IPS-18c (cell line): Measurements from ENCODE around the gene STARD6.
"Not testable (repeated sequence)": the region's sequence is repeated elsewhere in the genome, so short reads cannot be mapped to it uniquely, and the experiment has no call there.

Experiments
- H3K4me3 ChIP-seq: 2 replicates; pipeline ENCODE4 v1.7.0; 2013; ENCODE audit warnings: low read depth, mild to moderate bottlenecking, low read length, moderate library complexity; ENCODE audit not compliant: insufficient read depth
- H3K9me3 ChIP-seq: one replicate; pipeline ENCODE4 v1.6.1; 2013; ENCODE audit warnings: mild to moderate bottlenecking, low read length, moderate library complexity; ENCODE audit not compliant: control insufficient read depth, insufficient read depth

STARD6 gene

GRCh38 chr18:54359233-54359632, 1.6 kb upstream of the STARD6 start:
- H3K9me3 ChIP-seq: no peaks in the 10 kb centered on the region
- H3K4me3 ChIP-seq: peak overlapping the region; percentile 93

- Histone ChIP-seq H3K9me3 (no peaks in the 10 kb centered on the region), H3K4me3 (peak overlapping the region; percentile 93)
Measured at GRCh38 chr18:54358495-54359040, 910 bp upstream of the STARD6 start.

- H3K9me3 ChIP-seq: no peaks in the 10 kb centered on the region
- H3K4me3 ChIP-seq: peak overlapping the region; percentile 93
Measured at GRCh38 chr18:54357082-54357659, 487 bp downstream of the STARD6 start.

GRCh38 chr18:54351186-54351585, 6.5 kb downstream of the STARD6 start:
- no peaks in the 10 kb centered on the region for H3K9me3 ChIP-seq
- no peak overlapping the region for H3K4me3 ChIP-seq

GRCh38 chr18:54338230-54338629, 19.4 kb downstream of the STARD6 start:
- Histone ChIP-seq H3K9me3 (no peaks in the 10 kb centered on the region), H3K4me3 (no peak overlapping the region)

- Histone ChIP-seq H3K9me3 (no peaks in the 10 kb centered on the region), H3K4me3 (no peak overlapping the region)
Measured at GRCh38 chr18:54335638-54336173, 22.0 kb downstream of the STARD6 start.

GRCh38 chr18:54330768-54331548, 26.7 kb downstream of the STARD6 start:
- H3K9me3 ChIP-seq: no peaks in the 10 kb centered on the region

GRCh38 chr18:54329787-54330186, 27.9 kb downstream of the STARD6 start:
- no peak overlapping the region for H3K4me3 ChIP-seq
- no peaks in the 10 kb centered on the region for H3K9me3 ChIP-seq

More at GRCh38 chr18:54330768-54331548, 26.7 kb downstream of the STARD6 start:
- no peak overlapping the region for H3K4me3 ChIP-seq

- H3K9me3 ChIP-seq: no peaks in the 10 kb centered on the region
Measured at GRCh38 chr18:54327818-54328217, 29.8 kb downstream of the STARD6 start.

GRCh38 chr18:54323970-54324369, 33.7 kb downstream of the STARD6 start:
- no peaks in the 10 kb centered on the region for H3K9me3 ChIP-seq
- no peak overlapping the region for H3K4me3 ChIP-seq

More at GRCh38 chr18:54327818-54328217, 29.8 kb downstream of the STARD6 start:
- no peak overlapping the region for H3K4me3 ChIP-seq

- H3K9me3 ChIP-seq: no peaks in the 10 kb centered on the region
- no peak overlapping the region for H3K4me3 ChIP-seq
Measured at GRCh38 chr18:54323561-54323960, 34.1 kb downstream of the STARD6 start.

- Histone ChIP-seq H3K4me3 (no peak overlapping the region), H3K9me3 (no peaks in the 10 kb centered on the region)
Measured at GRCh38 chr18:54316071-54316820, 41.4 kb downstream of the STARD6 start.

GRCh38 chr18:54309564-54309963, 48.1 kb downstream of the STARD6 start:
- not testable (repeated sequence) for H3K4me3 ChIP-seq, H3K9me3 ChIP-seq

- no peaks in the 10 kb centered on the region for H3K9me3 ChIP-seq
- no peak overlapping the region for H3K4me3 ChIP-seq
Measured at GRCh38 chr18:54303408-54303807, 54.2 kb downstream of the STARD6 start.

- not testable (repeated sequence) for H3K9me3 ChIP-seq
Measured at GRCh38 chr18:54298991-54299390, 58.7 kb downstream of the STARD6 start.

GRCh38 chr18:54296062-54296461, 61.6 kb downstream of the STARD6 start:
- H3K9me3 ChIP-seq: no peaks in the 10 kb centered on the region
- no peak overlapping the region for H3K4me3 ChIP-seq

More at GRCh38 chr18:54298991-54299390, 58.7 kb downstream of the STARD6 start:
- not testable (repeated sequence) for H3K4me3 ChIP-seq

GRCh38 chr18:54294274-54294673, 63.4 kb downstream of the STARD6 start:
- Histone ChIP-seq H3K9me3 (no peaks in the 10 kb centered on the region), H3K4me3 (no peak overlapping the region)
